Neural progenitor cell (in vitro differentiated cells): ENCODE data around the gene SCFD2. TPM values are rescaled to one million over a fixed set of nuclear protein-coding genes. Genes with fewer than 3 reads are reported as not detected.

Source experiments
- DNase-seq: peaks from one replicate; pipeline ENCODE4 v3.0.0-alpha.2; 2016; ENCODE audit warnings: low spot score
- H2AFZ ChIP-seq: fragments of 200-600 bp; sonication (generic); replicated peaks from 2 replicates; pipeline ENCODE4 v1.6.1; 2016; ENCODE audit warnings: antibody characterized with exemption
- H3F3A ChIP-seq: fragments of 200-600 bp; sonication (generic); 2 replicates; pipeline ENCODE4 v1.6.1; 2016; ENCODE audit warnings: antibody characterized with exemption, low read depth
- H3K27ac ChIP-seq: fragments of 200-600 bp; sonication (generic); 2 replicates; pipeline ENCODE4 v1.5.1; 2016; ENCODE audit warnings: mild to moderate bottlenecking
- H3K27me3 ChIP-seq: fragments of 200-600 bp; sonication (generic); 2 replicates; pipeline ENCODE4 v1.6.1; 2016; ENCODE audit warnings: mild to moderate bottlenecking, moderate library complexity
- H3K36me3 ChIP-seq: fragments of 200-600 bp; sonication (generic); 2 replicates; pipeline ENCODE4 v1.5.1; 2016
- H3K4me1 ChIP-seq: fragments of 200-600 bp; sonication (generic); 2 replicates; pipeline ENCODE4 v1.6.1; 2016; ENCODE audit warnings: mixed run types
- H3K4me2 ChIP-seq: fragments of 200-600 bp; sonication (generic); 2 replicates; pipeline ENCODE4 v1.6.1; 2016
- H3K4me3 ChIP-seq: fragments of 200-600 bp; sonication (generic); 2 replicates; pipeline ENCODE4 v1.5.1; 2016
- H3K79me2 ChIP-seq: fragments of 200-600 bp; sonication (generic); 2 replicates; pipeline ENCODE4 v1.6.1; 2016; ENCODE audit warnings: low read depth
- H3K9ac ChIP-seq: fragments of 200-600 bp; sonication (generic); 2 replicates; pipeline ENCODE4 v1.6.1; 2016
- H3K9me3 ChIP-seq: fragments of 200-600 bp; sonication (generic); 2 replicates; pipeline ENCODE4 v1.5.1; 2016; ENCODE audit warnings: low read depth
- H4K20me1 ChIP-seq: fragments of 200-600 bp; sonication (generic); 2 replicates; pipeline ENCODE4 v1.6.1; 2016; ENCODE audit warnings: low read depth
- H3K27ac Mint-ChIP-seq: 3 replicates; pipeline ENCODE4 v1.8.0; 2021; ENCODE audit warnings: mixed read lengths
- H3K27me3 Mint-ChIP-seq: 2 replicates; pipeline ENCODE4 v1.8.0; 2022; ENCODE audit warnings: low read depth, mild to moderate bottlenecking, inconsistent platforms, moderate library complexity, mixed read lengths; ENCODE audit not compliant: insufficient read depth
- H3K36me3 Mint-ChIP-seq: 3 replicates; pipeline ENCODE4 v1.8.0; 2021; ENCODE audit warnings: mixed read lengths
- H3K4me1 Mint-ChIP-seq: 3 replicates; pipeline ENCODE4 v1.8.0; 2021; ENCODE audit warnings: mixed read lengths
- H3K4me3 Mint-ChIP-seq: 3 replicates; pipeline ENCODE4 v1.8.0; 2021; ENCODE audit warnings: mild to moderate bottlenecking, moderate library complexity, mixed read lengths
- H3K9me3 Mint-ChIP-seq: 3 replicates; pipeline ENCODE4 v1.8.0; 2020; ENCODE audit warnings: mixed read lengths
- EZH2 ChIP-seq: fragments of 200-600 bp; sonication (generic); IDR thresholded peaks from 2 replicates; pipeline ENCODE4 v1.6.1; 2017; ENCODE audit warnings: antibody characterized with exemption, mild to moderate bottlenecking, moderate library complexity
- EZH2phosphoT487 ChIP-seq: fragments of 200-600 bp; sonication (generic); IDR thresholded peaks from 2 replicates; pipeline ENCODE4 v1.6.1; 2017; ENCODE audit warnings: antibody characterized with exemption
- total RNA-seq: library from RNA; depleted of rRNA; stranded (reverse); fragments of >200 nt; gene quantifications from 2 replicates; pipeline ENCODE4 v1.2.3, GENCODE V29; 2015; ENCODE audit warnings: low replicate concordance
- TF ChIP-seq, protein P1 (sequence below): fragments of 200-600 bp; sonication (generic); IDR thresholded peaks from 2 replicates; pipeline ENCODE4 v1.5.1; 2017; ENCODE audit warnings: antibody characterized with exemption, mild to moderate bottlenecking

The SCFD2 gene
- total RNA-seq, 1 donor from 2014 or later: 4.8 TPM

DNA sequence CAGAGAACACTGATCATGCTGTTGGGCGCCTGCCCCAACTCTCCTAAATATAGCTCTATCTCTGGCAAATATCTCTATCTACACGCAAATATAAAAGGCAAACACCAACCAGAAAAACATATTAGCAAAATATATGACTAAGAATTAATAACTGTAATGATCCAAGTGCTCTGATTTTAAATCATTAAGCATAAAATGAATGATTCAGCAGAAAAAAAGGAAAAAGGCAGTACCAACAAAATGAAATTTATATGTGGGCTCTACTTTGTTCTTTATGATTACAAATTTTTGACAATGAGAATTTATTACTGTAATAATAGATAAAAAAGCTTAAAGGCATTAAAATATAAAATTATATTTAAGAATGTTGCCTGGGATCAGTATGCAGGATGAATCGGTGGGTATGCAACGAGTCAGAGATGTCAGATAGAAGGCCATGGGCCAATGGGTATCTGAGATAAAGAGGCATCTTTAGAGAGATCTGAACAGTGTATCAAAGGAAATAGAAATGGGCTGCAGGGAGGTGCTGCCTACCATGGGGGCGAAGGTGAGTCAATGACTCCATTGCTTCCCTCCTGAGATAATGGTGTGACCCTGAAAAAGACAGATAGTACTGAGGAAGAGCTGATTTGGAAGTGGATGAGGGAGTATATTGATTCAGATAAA lies 234.8 kb downstream of the SCFD2 start:
- no peaks in the 10 kb centered on the region for H3K36me3 Mint-ChIP-seq
- no peaks in the 10 kb centered on the region for H3K27me3 ChIP-seq
- DNase-seq: no peak
- H3K9me3 Mint-ChIP-seq: no peaks in the 10 kb centered on the region
- TF ChIP-seq EZH2phosphoT487 (no peak), EZH2 (no peak)
- TF ChIP-seq, protein P1, sequence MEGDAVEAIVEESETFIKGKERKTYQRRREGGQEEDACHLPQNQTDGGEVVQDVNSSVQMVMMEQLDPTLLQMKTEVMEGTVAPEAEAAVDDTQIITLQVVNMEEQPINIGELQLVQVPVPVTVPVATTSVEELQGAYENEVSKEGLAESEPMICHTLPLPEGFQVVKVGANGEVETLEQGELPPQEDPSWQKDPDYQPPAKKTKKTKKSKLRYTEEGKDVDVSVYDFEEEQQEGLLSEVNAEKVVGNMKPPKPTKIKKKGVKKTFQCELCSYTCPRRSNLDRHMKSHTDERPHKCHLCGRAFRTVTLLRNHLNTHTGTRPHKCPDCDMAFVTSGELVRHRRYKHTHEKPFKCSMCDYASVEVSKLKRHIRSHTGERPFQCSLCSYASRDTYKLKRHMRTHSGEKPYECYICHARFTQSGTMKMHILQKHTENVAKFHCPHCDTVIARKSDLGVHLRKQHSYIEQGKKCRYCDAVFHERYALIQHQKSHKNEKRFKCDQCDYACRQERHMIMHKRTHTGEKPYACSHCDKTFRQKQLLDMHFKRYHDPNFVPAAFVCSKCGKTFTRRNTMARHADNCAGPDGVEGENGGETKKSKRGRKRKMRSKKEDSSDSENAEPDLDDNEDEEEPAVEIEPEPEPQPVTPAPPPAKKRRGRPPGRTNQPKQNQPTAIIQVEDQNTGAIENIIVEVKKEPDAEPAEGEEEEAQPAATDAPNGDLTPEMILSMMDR: no peak
- no peak overlapping the region for H2AFZ ChIP-seq
- H3K36me3 ChIP-seq: no peaks in the 10 kb centered on the region
- H3K27me3 Mint-ChIP-seq: no peaks in the 10 kb centered on the region
- H3K4me3 ChIP-seq: no peak overlapping the region
- no peaks in the 10 kb centered on the region for H3K9me3 ChIP-seq
- no peak overlapping the region for H3K4me3 Mint-ChIP-seq
- H3K27ac ChIP-seq: no peak overlapping the region
- no peaks in the 10 kb centered on the region for H3K4me1 ChIP-seq
- H3K79me2 ChIP-seq: no peaks in the 10 kb centered on the region
- H4K20me1 ChIP-seq: no peaks in the 10 kb centered on the region
- H3K4me1 Mint-ChIP-seq: no peaks in the 10 kb centered on the region
- H3K4me2 ChIP-seq: no peak overlapping the region
- H3K9ac ChIP-seq: no peak overlapping the region
- H3K27ac Mint-ChIP-seq: no peak overlapping the region
- no peaks in the 10 kb centered on the region for H3F3A ChIP-seq

DNA sequence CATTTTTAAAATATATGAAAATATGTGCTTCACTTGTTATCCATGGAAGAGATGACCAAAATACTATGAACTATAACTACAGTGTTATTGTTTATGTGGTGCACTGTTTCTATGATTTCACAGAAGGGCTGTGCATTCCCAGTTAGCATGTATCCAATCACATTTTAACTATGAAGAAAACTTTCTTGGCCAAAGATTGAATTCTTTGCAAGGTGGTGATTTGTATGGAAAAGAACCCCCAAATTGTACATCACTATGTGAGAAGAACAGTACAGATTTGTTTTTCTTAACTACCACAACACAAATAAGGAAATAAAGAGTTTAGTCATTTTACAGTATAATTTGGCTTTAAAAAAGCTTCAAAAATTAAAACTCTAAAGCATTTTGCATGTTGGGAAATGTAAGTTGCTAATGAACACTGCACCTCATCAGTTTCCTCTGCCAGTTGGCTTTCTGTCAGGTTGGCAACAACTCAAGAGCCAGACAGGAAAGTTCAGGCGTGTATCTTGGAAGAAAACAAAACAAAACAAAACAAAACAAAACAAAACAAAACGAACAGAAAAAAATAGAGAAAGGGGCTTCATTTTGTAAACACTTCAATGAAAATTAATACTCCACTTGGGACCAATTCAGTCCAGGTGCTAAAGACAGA lies 237.0 kb downstream of the SCFD2 start:
- no peaks in the 10 kb centered on the region for H3K27me3 ChIP-seq
- H3K9me3 ChIP-seq: no peaks in the 10 kb centered on the region
- no peak overlapping the region for H3K27ac Mint-ChIP-seq
- no peaks in the 10 kb centered on the region for H3K4me1 ChIP-seq
- H3K79me2 ChIP-seq: no peaks in the 10 kb centered on the region
- TF ChIP-seq, protein P1: no peak
- TF ChIP-seq EZH2 (no peak), EZH2phosphoT487 (no peak)
- H3K9me3 Mint-ChIP-seq: no peaks in the 10 kb centered on the region
- DNase-seq: no peak
- H4K20me1 ChIP-seq: no peaks in the 10 kb centered on the region
- H3K27me3 Mint-ChIP-seq: no peaks in the 10 kb centered on the region
- no peak overlapping the region for H3K4me3 Mint-ChIP-seq
- H3K9ac ChIP-seq: no peak overlapping the region
- H3K4me2 ChIP-seq: no peak overlapping the region
- H3K4me3 ChIP-seq: no peak overlapping the region
- no peak overlapping the region for H3K27ac ChIP-seq
- no peaks in the 10 kb centered on the region for H3F3A ChIP-seq
- no peaks in the 10 kb centered on the region for H3K36me3 Mint-ChIP-seq
- H3K4me1 Mint-ChIP-seq: no peaks in the 10 kb centered on the region
- H3K36me3 ChIP-seq: no peaks in the 10 kb centered on the region
- H2AFZ ChIP-seq: no peak overlapping the region

DNA sequence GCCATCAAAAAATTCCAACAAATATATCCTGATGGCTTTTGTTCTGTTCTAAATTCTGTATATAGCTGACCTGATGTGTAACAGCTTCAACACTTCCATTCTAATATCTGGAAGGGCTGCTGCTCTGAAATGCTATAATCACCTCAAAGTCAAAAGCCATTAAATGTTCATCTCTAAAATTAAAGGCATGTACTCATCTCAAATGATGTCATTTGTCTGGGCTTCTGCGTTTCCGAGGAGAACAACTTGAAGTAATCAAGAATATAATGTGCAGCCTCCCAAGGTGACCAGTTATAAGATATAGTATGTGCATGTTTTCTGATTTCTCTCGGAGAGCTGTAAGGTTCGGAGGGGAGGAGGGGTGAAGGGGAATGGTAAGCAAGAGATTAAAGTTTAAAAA lies 237.6 kb downstream of the SCFD2 start:
- no peaks in the 10 kb centered on the region for H3K27me3 ChIP-seq
- no peak for DNase-seq
- H3K4me3 Mint-ChIP-seq: no peak overlapping the region
- no peaks in the 10 kb centered on the region for H3K36me3 Mint-ChIP-seq
- no peaks in the 10 kb centered on the region for H3K4me1 Mint-ChIP-seq
- no peaks in the 10 kb centered on the region for H3K36me3 ChIP-seq
- H3K9me3 ChIP-seq: no peaks in the 10 kb centered on the region
- H3K4me3 ChIP-seq: no peak overlapping the region
- no peak overlapping the region for H3K9ac ChIP-seq
- no peaks in the 10 kb centered on the region for H3F3A ChIP-seq
- no peak for TF ChIP-seq EZH2
- no peak for TF ChIP-seq EZH2phosphoT487
- TF ChIP-seq, protein P1: no peak
- no peaks in the 10 kb centered on the region for H4K20me1 ChIP-seq
- H3K27me3 Mint-ChIP-seq: no peaks in the 10 kb centered on the region
- H2AFZ ChIP-seq: no peak overlapping the region
- H3K4me1 ChIP-seq: no peaks in the 10 kb centered on the region
- H3K27ac ChIP-seq: no peak overlapping the region
- no peaks in the 10 kb centered on the region for H3K9me3 Mint-ChIP-seq
- no peaks in the 10 kb centered on the region for H3K79me2 ChIP-seq
- no peak overlapping the region for H3K27ac Mint-ChIP-seq
- H3K4me2 ChIP-seq: no peak overlapping the region
